GM20431 (cell line): ENCODE results near the gene PLXNC1.

ENCODE experiments used
- in situ Hi-C: fragments of 300-500 bp; cut with MseI, MboI; formaldehyde crosslinking; loops from one replicate; pipeline ENCODE4 v1.15.0; 2020; ENCODE audit warnings: low sequenced_read_pairs; ENCODE audit not compliant: unreplicated experiment

Gene PLXNC1

DNA sequence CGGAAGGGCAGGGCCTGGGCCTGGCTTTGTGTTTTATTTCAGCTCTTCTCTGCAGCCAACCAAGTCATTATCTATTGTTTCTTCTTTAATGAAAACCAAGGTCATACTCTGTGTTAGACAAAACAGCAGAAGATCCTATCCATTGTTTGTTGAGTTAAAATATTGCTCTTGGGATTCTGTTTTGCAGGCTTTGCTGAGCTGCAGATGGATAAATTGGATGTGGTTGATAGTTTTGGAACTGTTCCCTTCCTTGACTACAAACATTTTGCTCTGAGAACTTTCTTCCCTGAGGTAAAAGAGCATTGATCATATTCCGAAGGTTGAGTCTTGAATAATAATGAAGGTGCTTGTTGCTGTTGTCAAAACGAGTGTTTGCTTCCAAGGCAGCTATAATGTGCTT lies 106.6 kb downstream of the PLXNC1 start:
- in situ Hi-C loops: no loop called here

DNA sequence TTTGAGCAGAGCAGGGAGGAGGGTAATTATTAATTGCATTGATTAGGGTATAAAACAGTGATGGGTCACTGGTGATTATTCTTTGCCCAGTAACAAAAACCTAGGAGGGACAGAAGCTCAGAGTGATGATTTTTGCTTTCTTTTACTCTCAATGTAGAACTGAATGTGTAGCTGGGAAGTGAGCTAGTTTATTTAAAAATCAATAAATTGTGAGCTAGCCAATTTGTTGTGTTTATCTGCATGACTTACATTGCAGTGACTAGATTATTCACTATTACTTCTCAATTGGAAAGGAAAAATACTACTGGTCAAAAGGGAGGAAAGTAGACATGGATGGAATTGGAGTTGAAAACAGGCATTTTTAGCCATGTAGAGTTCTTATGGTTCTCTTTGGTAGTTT lies 107.1 kb downstream of the PLXNC1 start:
- in situ Hi-C loops: no loop called here

DNA sequence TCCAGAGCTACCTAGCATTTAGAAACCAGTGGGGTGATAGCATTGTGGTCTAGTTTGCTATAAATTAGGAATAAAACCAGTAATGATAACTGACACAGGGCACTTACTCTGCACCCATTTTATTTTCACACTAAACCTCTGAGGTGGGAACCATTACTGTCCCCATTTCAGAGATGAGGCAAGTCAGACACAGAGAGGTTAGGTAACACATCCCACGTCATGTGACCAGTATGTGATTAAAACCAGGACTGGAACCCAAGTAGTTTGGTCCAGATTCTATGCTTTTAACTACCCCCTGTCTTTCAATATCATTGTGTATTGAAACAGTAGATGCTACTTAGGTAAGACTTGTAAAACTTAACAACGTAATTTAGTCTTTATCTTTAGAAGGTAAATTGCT lies 110.2 kb downstream of the PLXNC1 start:
- in situ Hi-C loops: no loop called here

DNA sequence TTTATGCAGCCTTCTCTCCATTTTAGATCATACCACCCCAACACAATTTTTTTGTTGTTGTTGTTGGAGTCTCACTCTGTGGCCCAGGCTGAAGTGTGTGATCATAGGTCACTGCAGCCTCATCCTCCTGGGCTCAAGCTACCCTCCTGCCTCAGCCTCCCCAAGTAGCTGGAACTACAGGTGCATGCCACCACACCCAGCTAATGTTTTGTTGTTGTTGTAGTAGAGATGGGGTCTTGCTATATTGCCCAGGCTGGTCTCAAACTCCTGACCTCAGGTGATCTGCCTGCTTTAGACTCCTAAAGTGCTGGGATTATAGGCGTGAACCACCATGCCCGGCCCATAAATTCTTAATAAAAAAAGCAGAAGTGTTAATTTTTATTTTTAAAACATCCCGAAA lies 111.6 kb downstream of the PLXNC1 start:
- in situ Hi-C loops: no loop called here

DNA sequence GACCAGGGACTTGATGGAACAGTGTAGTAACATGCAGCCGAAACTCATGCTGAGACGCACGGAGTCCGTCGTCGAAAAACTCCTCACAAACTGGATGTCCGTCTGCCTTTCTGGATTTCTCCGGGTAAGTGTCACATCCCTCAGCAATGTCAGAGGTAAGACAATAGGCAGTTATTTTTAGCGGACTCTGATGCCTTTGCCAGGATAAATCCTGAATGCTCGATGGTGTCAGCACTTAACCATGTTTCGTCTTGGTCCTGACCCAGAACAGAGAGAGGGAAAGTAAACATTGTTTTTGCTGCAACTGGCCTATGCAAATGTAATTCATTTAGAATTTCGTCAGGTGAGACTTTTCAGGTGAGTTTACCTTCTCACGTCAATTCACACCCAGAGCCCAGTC lies 112.3 kb downstream of the PLXNC1 start:
- in situ Hi-C loops: no loop called here

DNA sequence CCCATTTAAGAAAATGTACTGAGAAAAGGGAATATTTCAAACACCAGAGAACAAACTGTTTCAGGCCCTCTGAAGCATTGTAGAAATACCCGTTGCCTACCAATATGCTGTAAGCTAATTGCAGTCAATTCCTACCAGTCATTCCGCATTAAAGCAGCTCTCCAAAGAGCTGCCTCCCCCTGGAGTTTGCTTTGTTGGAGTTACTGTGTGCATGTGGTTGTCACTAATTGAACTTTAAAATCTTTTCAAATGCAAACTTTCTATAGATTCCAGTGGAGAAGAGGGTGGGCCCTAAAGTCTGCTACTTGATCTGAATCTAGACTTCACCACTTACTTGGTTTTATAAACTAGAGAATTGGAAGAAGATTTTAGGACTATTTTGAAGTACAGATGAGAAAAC lies 112.7 kb downstream of the PLXNC1 start:
- in situ Hi-C loops: no loop called here

DNA sequence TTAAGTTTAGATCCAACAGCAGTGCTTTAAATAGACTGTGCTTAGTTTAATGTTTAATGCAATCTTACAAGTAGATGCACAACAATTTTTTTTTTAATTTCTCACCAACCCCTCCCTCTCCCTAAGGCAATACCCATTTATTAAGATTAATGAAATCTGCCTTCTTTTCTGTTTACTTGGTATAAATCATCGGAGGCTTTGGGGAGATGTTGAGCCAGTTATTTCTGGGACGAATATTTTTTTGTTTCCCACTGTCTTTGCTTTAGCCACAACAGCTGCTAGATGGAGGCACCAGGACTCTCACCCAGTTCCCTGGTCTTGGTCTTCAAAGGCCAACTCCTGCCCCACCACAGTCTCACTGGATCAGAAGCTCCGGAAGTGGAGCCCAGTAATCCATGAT lies 113.4 kb downstream of the PLXNC1 start:
- in situ Hi-C loops: no loop called here

DNA sequence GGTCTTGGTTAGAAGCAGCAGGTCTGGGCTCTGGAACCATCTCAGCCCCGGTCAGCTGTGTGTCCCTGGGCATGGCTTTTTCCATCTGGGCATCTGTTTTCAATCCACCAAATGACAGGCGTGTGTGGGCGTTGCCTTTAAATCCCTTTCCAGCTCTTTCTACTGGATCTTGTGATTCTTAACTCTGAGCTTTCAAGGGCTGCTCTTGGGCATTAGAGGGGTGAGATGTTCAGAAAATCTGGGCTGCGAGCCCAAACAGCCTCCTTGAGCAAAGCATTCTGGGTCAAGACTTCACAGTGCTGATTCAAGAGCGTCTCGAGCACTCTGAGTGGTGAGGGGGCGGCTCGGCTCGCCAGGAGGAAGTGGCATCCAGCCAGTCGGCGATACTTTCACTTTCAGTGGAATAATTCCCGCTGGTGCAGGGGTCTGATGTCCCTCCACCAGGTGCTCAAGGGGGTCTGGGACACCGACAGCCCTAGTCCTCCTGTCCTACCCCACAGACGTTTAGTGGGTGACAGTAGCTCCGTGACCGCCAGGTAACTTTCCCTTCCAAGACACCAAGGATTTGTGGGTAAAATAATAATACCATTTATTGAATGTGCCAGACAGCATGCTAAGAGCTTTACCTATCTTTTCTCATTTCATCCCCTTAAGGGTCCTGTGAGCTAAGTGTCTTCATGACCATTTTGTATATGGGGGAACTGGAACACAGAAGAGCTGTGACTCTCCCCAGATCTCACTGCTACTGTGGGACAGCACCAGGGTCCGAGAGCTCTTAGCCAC lies 114.0 kb downstream of the PLXNC1 start:
- in situ Hi-C loops: no loop called here

DNA sequence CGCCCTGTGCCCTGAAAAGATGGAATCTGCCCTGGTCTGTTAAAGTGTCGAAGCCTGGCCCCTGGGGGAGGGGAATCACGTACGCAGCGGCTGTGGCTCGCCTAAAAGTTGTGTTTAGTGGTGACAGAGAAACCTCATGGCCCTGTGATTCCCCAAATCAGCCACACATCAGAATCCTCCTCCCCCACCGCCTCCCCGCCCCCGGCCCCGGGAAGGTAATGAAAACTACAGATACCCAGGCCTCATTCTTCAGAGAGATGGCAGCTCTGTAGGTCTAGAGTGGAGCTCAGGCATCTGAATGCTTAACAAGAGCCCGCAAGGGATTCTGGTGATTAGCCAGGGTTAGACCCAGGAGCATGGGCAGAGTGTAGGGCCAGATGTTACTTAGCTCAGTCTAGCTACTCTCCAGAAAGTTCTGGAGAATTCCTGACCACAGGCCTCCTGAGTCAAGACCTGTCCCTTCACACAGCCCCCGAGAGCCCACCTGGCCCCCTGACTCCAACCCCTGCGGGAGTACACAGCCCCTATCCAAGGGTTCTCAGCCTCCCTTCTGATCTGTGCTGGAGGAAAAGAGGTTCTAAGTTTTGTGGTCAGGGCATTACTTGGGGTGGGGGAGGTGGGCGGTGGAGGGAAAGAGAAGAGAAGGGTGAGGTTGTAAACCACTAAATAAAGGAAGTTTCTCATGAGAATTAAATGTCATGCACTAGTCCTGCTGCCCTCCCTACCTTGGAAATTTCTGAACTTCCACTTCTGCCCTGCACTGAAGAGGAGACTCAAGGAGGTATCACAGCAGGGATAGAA lies 114.8 kb downstream of the PLXNC1 start:
- in situ Hi-C loops: no loop called here

DNA sequence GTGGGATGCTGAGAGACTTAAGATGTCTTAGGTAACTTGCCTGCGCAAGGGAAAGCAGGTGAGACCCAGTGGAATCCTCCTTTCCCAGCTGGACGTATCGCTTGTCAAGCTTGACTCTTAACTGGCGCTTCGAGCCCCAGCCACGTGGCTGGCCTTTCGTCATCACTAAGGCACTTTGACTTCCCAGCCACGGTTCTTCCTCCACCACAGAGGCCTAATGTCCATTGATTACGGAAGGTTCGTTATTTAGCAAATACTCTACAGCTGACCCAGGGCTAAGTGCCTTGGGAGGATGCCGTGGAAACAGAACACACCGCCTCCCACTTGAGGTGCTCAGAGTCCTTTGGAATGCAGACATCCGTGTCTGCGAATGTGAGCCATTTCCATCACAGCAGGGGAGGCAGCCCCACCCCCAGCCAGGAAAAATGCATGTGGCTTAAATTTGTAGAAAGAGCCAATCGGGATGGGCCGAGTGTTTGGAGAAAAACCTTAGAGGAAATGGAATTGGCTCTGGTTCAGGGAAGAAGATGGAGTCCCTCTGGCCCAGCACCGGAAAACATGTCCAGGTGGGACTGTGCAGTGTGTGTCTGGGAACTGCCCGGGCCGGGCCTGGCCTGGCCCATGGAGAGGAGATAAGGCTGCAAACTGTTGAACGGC lies 115.7 kb downstream of the PLXNC1 start:
- in situ Hi-C loops: no loop called here

DNA sequence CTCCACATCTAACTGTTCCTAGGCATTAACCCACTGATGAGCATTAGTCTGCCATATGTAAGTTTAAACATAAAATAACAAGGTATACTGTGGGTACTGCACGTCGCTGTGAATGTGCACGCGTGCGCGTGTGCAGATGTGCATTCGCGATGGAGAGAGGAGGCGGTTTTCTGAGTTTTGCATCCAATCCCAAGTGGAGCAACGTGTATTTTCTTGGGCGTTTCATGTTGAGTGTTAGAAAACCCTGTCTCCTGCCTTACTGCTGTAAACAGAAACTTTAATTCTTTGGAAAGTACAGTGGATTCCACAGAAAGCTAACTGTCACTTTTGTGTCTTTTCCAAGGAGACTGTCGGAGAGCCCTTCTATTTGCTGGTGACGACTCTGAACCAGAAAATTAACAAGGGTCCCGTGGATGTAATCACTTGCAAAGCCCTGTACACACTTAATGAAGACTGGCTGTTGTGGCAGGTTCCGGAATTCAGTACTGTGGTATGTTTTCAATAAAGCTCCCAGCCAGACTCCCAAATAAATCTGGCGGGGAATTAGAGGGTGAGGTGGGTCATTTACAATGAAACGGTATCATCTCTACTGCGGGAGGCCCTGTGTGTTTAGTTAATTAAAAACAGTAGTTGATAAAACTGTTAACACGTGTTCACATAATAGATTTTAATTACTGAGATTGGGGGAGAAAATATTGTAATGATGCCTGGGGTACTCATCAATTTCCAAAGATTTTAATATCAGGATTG lies 116.5 kb downstream of the PLXNC1 start:
- in situ Hi-C loops: no loop called here

DNA sequence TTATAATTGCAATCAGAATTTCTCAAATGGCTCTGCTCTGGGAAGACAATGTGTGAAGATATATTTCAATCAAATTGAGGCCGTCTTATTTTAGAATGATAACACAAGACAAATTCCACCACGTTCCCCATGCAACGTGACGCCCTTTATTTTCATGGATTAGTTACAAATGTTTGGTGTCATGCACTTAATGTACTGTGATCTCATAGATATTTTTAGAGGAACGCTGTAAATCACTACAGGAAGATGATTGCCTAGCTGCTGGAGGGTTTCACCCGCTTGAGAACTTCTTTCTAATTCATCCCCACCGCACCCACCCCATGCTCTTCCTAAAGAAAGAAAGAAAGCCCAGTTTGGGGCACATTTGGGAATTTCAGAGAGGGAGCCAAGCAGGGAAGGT lies 117.2 kb downstream of the PLXNC1 start:
- in situ Hi-C loops: no loop called here

DNA sequence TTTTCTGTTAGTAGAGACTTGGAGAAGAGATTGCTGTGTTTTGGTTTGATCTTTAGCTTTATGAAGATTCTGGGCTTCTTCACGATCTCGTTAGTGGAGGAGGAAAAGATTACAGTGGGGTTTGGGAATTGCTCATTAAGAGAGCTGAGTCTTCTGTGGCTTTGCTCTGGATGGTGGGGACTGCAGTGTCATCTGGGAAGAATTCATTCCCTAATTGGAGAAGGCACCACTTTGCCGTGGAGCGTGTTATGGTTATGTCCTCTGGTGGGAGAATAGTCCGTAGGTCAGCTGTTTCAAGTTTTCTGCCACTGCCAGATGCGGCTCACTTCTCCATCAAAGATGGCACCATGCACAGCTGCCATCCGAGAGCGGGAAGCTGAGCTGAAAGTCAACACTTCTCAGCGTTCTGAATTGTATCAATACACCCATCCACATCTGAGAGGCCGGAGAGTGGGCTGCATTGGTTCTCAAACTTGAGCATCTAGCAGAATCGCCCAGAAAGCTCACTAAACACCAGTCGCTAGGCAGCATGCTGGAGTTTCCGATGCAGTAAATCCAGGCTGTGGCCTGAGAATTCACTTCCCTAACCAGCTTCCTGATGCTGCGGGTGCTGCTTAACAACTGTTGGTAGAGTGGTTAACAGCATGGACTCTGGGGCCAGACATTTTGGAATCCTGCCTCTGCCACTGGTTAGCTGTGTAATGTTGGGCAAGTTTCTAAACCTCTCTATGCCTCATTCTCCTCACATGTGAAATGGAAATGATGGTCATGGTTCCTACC lies 117.8 kb downstream of the PLXNC1 start:
- in situ Hi-C loops: no loop called here

DNA sequence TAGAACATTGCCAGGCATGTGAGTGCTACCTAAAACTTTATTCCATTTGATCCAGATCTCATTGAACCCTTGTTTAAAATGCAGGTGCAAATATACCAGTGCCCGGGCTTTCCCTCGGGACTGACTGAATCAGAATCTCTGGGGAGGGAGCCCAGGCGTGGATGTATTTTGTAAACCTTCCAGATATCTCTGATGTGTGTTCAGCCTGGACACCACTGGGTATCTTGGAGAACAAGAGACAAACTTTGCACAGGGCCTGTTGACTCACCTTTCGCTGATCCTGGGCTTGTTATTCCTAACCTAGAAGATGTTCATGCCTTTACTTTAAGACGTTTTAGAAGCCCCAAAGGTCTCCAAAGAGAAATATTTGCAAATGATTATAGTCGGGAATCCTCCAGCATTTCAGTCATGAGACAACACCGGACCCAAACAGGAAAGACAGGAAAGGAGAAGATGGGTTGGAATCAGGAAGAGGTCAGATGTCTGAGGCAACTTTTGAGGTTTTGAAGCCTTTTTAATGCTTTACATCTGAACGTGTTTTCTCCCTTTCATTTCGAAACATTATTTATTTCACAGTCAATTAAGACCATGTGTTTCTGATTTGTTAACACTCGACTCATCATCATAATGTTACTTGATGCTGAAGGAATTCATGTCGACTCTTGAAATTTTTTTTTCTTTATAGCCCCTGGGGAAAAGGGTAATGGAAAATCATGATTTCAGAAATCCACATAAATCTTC lies 118.6 kb downstream of the PLXNC1 start:
- in situ Hi-C loops: no loop called here

DNA sequence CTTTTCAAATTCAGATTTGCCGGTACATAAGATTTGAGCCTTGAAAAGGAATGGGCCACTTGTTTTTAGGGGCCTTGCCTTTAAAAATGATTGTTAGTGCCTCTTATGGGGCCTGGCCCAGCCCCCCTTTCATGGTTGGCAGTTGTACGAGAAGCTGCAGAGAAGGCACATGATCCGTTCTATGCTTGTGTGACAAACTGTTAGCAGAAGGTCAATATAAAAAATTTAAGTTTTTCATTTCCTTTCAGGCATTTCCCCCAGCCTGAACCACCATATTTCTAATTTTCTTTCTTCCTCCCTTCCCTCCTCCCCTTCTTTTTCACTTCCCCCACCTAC lies 119.1 kb downstream of the PLXNC1 start:
- in situ Hi-C loops: no loop called here

DNA sequence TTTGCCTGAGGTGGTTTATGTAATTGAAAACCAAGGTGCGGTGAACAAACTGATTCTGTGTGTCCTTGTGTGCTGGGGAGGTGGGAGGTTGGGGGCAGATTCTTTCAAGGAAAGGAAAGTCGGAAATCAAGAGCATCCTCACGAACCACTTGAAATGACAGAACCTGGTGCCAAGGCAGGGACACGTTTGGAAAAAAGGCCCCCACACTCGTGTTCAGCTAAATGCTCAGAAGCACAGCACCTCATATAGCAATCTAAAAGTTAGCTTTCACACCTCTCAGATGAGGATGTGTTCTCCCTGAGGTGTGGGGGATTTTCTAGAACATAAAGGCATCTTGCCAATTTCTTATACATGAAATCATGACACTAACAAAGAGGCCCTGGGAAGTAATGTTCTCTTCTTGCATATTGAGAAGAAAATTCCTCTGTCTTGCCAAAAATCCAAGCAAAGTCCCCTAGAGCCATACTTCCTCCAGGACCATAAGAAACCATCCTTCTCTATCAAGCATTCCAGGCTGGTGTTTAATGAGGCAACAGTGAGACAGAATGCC lies 119.6 kb downstream of the PLXNC1 start:
- in situ Hi-C loops: no loop called here

DNA sequence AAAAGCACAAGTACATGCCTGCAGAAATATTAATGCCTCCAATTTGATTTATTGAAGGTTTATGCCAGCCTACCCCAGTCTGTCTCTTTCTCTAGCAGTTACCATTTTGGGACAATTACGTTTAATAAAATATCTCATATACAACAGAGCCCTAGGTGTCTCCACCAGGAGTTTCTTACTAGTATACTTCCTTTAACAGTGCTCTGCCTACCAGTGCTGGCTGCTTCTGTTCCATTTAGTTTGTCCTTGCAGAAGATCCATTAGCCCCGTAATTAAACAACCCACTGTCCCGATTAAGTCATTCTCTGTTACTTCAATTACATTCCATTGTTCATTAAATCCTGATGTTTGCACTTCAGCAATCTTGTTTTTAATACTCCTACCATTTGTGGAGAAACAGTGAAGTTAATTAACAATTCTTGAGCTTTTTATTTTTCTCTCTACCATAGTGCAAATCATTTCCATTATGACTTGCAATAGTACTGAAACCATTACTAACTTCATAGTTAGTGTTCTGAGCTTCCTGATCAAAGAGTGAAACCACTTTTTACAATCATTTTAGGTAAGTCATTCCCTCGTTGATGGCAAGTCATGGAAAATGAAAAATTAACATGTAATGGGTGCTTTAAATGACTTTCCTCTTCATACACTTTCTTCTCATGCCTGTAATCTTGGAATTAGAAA lies 121.1 kb downstream of the PLXNC1 start:
- in situ Hi-C loops: no loop called here

DNA sequence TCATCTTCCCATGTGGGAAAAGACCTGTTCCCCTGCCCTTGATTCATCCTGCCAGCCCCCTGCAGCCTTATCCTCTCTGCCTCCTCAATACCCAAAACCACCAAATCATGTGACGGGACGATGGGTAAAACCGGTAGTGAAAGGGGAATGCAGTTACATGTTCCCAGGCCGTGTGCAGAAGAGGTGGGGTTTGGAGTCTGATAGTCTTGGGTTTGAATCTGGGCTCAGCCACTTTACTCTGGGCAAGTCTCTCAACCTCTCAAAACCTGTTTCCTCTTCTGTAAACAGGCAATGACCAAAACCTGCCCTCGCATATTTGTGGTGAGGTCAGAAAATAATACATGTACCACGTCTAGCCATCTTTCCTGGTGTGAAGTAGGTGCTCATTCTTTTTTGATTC lies 123.0 kb downstream of the PLXNC1 start:
- in situ Hi-C loops: no loop called here
